HG03432 (cell line): Measurements from ENCODE around the gene AQP5.

Source experiments
- ATAC-seq: cut with Tn5 transposase; IDR thresholded peaks from one replicate; pipeline ENCODE4 v1.9.1; 2021; ENCODE audit warnings: mild to moderate bottlenecking, moderate library complexity; ENCODE audit not compliant: unreplicated experiment

AQP5 gene

GRCh38 chr12:49932023-49932422 lies 29.6 kb upstream of the AQP5 start:
- ATAC-seq, result no peak

- ATAC-seq, result no peak
Observed at GRCh38 chr12:49932533-49933130, 29.0 kb upstream of the AQP5 start.

GRCh38 chr12:49933796-49934195 lies 27.9 kb upstream of the AQP5 start:
- ATAC-seq, result no peak

GRCh38 chr12:49934505-49934904 lies 27.2 kb upstream of the AQP5 start:
- no peak for ATAC-seq

GRCh38 chr12:49936925-49937324 lies 24.7 kb upstream of the AQP5 start:
- ATAC-seq, result no peak

- ATAC-seq, result no peak
Observed at GRCh38 chr12:49937639-49938300, 23.9 kb upstream of the AQP5 start.

GRCh38 chr12:49939307-49939706 lies 22.4 kb upstream of the AQP5 start:
- ATAC-seq, result no peak

GRCh38 chr12:49939707-49940106 lies 22.0 kb upstream of the AQP5 start:
- ATAC-seq, result no peak

GRCh38 chr12:49941556-49942511 lies 19.8 kb upstream of the AQP5 start:
- no peak for ATAC-seq

- no peak for ATAC-seq
Observed at GRCh38 chr12:49942512-49942893, 19.2 kb upstream of the AQP5 start.

- ATAC-seq, result no peak
Observed at GRCh38 chr12:49942921-49943624, 18.6 kb upstream of the AQP5 start.

GRCh38 chr12:49943625-49943960 lies 18.1 kb upstream of the AQP5 start:
- no peak for ATAC-seq

- no peak for ATAC-seq
Observed at GRCh38 chr12:49944046-49944445, 17.6 kb upstream of the AQP5 start.

GRCh38 chr12:49944718-49945117 lies 17.0 kb upstream of the AQP5 start:
- no peak for ATAC-seq

- peak; percentile 82 for ATAC-seq
Observed at GRCh38 chr12:49945394-49946080, 16.1 kb upstream of the AQP5 start.

- no peak for ATAC-seq
Observed at GRCh38 chr12:49946086-49946485, 15.6 kb upstream of the AQP5 start.

- ATAC-seq, result no peak
Observed at GRCh38 chr12:49946497-49946896, 15.2 kb upstream of the AQP5 start.

GRCh38 chr12:49947593-49948226 lies 14.0 kb upstream of the AQP5 start:
- no peak for ATAC-seq

GRCh38 chr12:49948866-49949845 lies 12.5 kb upstream of the AQP5 start:
- ATAC-seq, result no peak
